MM.1S (cell line): Measurements from ENCODE around the gene PPP1R9A.

Experiments
- DNase-seq: peaks from one replicate; pipeline ENCODE4 v3.0.0-alpha.2; 2015
- H2AFZ ChIP-seq: fragments of 300-600 bp; sonication (generic); 2 replicates; pipeline ENCODE4 v1.6.0; 2016; ENCODE audit warnings: antibody characterized with exemption, low read length
- H3F3A ChIP-seq: fragments of 300-600 bp; sonication (generic); 2 replicates; pipeline ENCODE4 v1.6.1; 2016; ENCODE audit warnings: mild to moderate bottlenecking, antibody characterized with exemption, low read length, moderate library complexity, mixed read lengths; ENCODE audit not compliant: insufficient read depth
- H3K27ac ChIP-seq: fragments of 300-600 bp; sonication (generic); 2 replicates; pipeline ENCODE4 v1.5.1; 2016; ENCODE audit warnings: mild to moderate bottlenecking, low read length
- H3K27me3 ChIP-seq: fragments of 300-600 bp; sonication (generic); replicated peaks from 2 replicates; pipeline ENCODE4 v1.6.0; 2016; ENCODE audit warnings: low read length; ENCODE audit not compliant: insufficient read depth
- H3K36me3 ChIP-seq: fragments of 300-600 bp; sonication (generic); replicated peaks from 2 replicates; pipeline ENCODE4 v1.6.1; 2016; ENCODE audit warnings: mild to moderate bottlenecking, low read length, mixed read lengths; ENCODE audit not compliant: insufficient read depth
- H3K4me1 ChIP-seq: fragments of 300-600 bp; sonication (generic); 2 replicates; pipeline ENCODE4 v1.6.1; 2016; ENCODE audit warnings: low read length, mixed read lengths
- H3K4me2 ChIP-seq: fragments of 300-600 bp; sonication (generic); 2 replicates; pipeline ENCODE4 v1.6.0; 2016; ENCODE audit warnings: low read depth, low read length
- H3K4me3 ChIP-seq: fragments of 300-600 bp; sonication (generic); 2 replicates; pipeline ENCODE4 v1.5.1; 2016; ENCODE audit warnings: low read length, mixed read lengths
- H3K79me2 ChIP-seq: fragments of 300-600 bp; sonication (generic); 2 replicates; pipeline ENCODE4 v1.6.1; 2016; ENCODE audit warnings: mixed run types, low read length, mixed read lengths
- H3K9ac ChIP-seq: fragments of 300-600 bp; sonication (generic); 2 replicates; pipeline ENCODE4 v1.6.1; 2016; ENCODE audit warnings: low read length, mixed read lengths
- H3K9me2 ChIP-seq: fragments of 300-600 bp; sonication (generic); replicated peaks from 2 replicates; pipeline ENCODE4 v1.6.1; 2016; ENCODE audit warnings: mild to moderate bottlenecking, low read length, mixed read lengths; ENCODE audit not compliant: insufficient read depth
- H3K9me3 ChIP-seq: fragments of 300-600 bp; sonication (generic); replicated peaks from 2 replicates; pipeline ENCODE4 v1.6.1; 2016; ENCODE audit warnings: mild to moderate bottlenecking, low read length, mixed read lengths; ENCODE audit not compliant: insufficient read depth
- H4K20me1 ChIP-seq: fragments of 300-600 bp; sonication (generic); 2 replicates; pipeline ENCODE4 v1.6.1; 2016; ENCODE audit warnings: mild to moderate bottlenecking, low read length, moderate library complexity, mixed read lengths; ENCODE audit not compliant: insufficient read depth
- CTCF ChIP-seq: fragments of 300-600 bp; sonication (generic); IDR thresholded peaks from 2 replicates; pipeline ENCODE4 v1.5.1; 2016; ENCODE audit warnings: antibody characterized with exemption, low read length, mixed read lengths
- EZH2 ChIP-seq: fragments of 300-600 bp; sonication (generic); optimal IDR thresholded peaks from 2 replicates; pipeline ENCODE3; 2017; ENCODE audit warnings: low read depth, mild to moderate bottlenecking, antibody characterized with exemption, low read length, mixed read lengths
- EZH2phosphoT487 ChIP-seq: fragments of 300-600 bp; sonication (generic); IDR thresholded peaks from 2 replicates; pipeline ENCODE4 v1.6.1; 2018; ENCODE audit warnings: antibody characterized with exemption, low read length

PPP1R9A gene

DNA sequence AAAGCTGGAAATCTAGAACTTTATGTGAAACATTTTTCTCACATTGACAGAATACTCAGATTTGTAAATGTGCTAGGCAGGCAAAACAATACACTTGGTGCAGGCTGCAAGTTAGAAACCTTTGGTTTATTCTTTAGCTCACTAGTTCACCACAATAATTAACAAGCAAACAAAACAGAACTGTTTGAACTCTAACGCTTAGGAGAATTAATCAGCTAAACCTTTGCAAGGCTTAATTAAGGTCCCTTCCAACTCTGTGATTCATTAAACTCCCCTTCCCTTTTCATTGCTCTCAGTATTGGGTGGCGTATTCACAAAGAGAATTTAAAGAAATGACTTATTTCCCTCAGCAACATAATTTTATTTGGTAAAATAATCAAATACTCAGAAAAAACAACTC is 317.9 kb downstream of the PPP1R9A start:
- H3K27ac ChIP-seq: no peak overlapping the region
- no peak for DNase-seq

DNA sequence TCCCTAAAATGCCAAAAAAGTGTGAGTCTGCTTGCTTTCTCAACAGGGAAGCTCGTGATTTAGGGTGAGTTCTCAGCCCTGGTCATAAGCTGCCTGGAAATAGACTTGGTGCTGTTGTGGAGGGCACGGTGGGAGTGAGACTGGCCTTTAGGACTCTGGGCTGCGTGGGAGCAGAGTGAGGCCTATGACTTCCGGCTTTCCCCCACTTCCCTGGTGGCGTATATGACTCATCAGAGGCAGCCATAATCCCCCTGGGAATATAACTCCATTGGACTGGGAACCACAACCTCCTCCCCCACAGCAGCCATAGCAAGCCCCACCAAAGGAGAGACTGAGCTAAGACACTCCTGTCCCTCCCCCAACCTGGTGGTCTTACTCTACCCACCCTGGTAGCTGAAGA is 321.9 kb downstream of the PPP1R9A start:
- Histone ChIP-seq H3K4me3 (no peak overlapping the region), H3K36me3 (no peaks in the 10 kb centered on the region), H3K4me2 (no peak overlapping the region), H3K4me1 (no peaks in the 10 kb centered on the region), H3K27me3 (no peaks in the 10 kb centered on the region), H3F3A (no peaks in the 10 kb centered on the region), H3K9ac (no peak overlapping the region), H4K20me1 (no peaks in the 10 kb centered on the region), H3K27ac (no peak overlapping the region), H3K9me2 (no peaks in the 10 kb centered on the region), H2AFZ (no peak overlapping the region), H3K9me3 (no peaks in the 10 kb centered on the region), H3K79me2 (no peaks in the 10 kb centered on the region)
- DNase-seq: no peak
- TF ChIP-seq EZH2phosphoT487 (no peak), CTCF (no peak), EZH2 (no peak)

More for the DNA sequence above, 317.9 kb downstream of the PPP1R9A start:
- Histone ChIP-seq H3K4me1 (no peaks in the 10 kb centered on the region), H3K4me2 (no peak overlapping the region), H4K20me1 (no peaks in the 10 kb centered on the region), H3K9ac (no peak overlapping the region), H3K4me3 (no peak overlapping the region), H3K27me3 (no peaks in the 10 kb centered on the region), H3F3A (no peaks in the 10 kb centered on the region), H3K9me3 (no peaks in the 10 kb centered on the region), H3K36me3 (no peaks in the 10 kb centered on the region), H3K9me2 (no peaks in the 10 kb centered on the region), H3K79me2 (no peaks in the 10 kb centered on the region), H2AFZ (no peak overlapping the region)
- TF ChIP-seq EZH2phosphoT487: no peak
- no peak for TF ChIP-seq CTCF
- TF ChIP-seq EZH2: no peak

GRCh38 chr7:95238252-95238943 is 331.0 kb downstream of the PPP1R9A start:
- Histone ChIP-seq H3K79me2 (no peaks in the 10 kb centered on the region), H4K20me1 (no peaks in the 10 kb centered on the region), H3K4me2 (peak overlapping the region; percentile 54), H3K36me3 (no peaks in the 10 kb centered on the region), H3K9me2 (no peaks in the 10 kb centered on the region), H3K27ac (no peak overlapping the region), H2AFZ (peak overlapping the region; percentile 52), H3K4me3 (peak overlapping the region; percentile 19; the same call in 1 of the 2 replicates), H3K9ac (no peak overlapping the region), H3K27me3 (no peaks in the 10 kb centered on the region), H3F3A (no peaks in the 10 kb centered on the region), H3K4me1 (no peaks in the 10 kb centered on the region), H3K9me3 (no peaks in the 10 kb centered on the region)
- DNase-seq: no peak
- TF ChIP-seq EZH2 (no peak), CTCF (no peak), EZH2phosphoT487 (no peak)
